Hepatocyte (in vitro differentiated cells): ENCODE measurements around the gene CDC25C. TPM values are rescaled to one million over a fixed set of nuclear protein-coding genes. Genes with fewer than 3 reads are reported as not detected.
A peak's percentile ranks its signal among the peaks of the same experiment; 100 is the strongest.

Experiments
- DNase-seq: peaks from one replicate; pipeline ENCODE4 v3.0.0-alpha.2; 2016; ENCODE audit warnings: low spot score
- H2AFZ ChIP-seq: fragments of 200-600 bp; sonication (generic); 2 replicates; pipeline ENCODE4 v1.6.0; 2016; ENCODE audit warnings: antibody characterized with exemption, mild to moderate bottlenecking
- H3K27ac ChIP-seq: fragments of 200-600 bp; sonication (generic); 2 replicates; pipeline ENCODE4 v1.5.1; 2016; ENCODE audit warnings: mild to moderate bottlenecking
- H3K27me3 ChIP-seq: fragments of 200-600 bp; sonication (generic); 2 replicates; pipeline ENCODE4 v1.6.1; 2016
- H3K36me3 ChIP-seq: fragments of 200-600 bp; sonication (generic); replicated peaks from 2 replicates; pipeline ENCODE4 v1.5.1; 2016; ENCODE audit warnings: low read depth; ENCODE audit not compliant: insufficient read depth
- H3K4me1 ChIP-seq: fragments of 200-600 bp; sonication (generic); 2 replicates; pipeline ENCODE4 v1.5.1; 2016; ENCODE audit warnings: mild to moderate bottlenecking, moderate library complexity; ENCODE audit not compliant: insufficient read depth
- H3K4me2 ChIP-seq: fragments of 200-600 bp; sonication (generic); 2 replicates; pipeline ENCODE4 v1.6.0; 2016
- H3K4me3 ChIP-seq: fragments of 200-600 bp; sonication (generic); 2 replicates; pipeline ENCODE4 v1.5.1; 2016; ENCODE audit warnings: mild to moderate bottlenecking
- H3K79me2 ChIP-seq: fragments of 200-600 bp; sonication (generic); 2 replicates; pipeline ENCODE4 v1.6.0; 2017; ENCODE audit warnings: mild to moderate bottlenecking
- H3K9me2 ChIP-seq: fragments of 200-600 bp; sonication (generic); replicated peaks from 2 replicates; pipeline ENCODE4 v1.6.0; 2017; ENCODE audit warnings: mild to moderate bottlenecking; ENCODE audit not compliant: insufficient read depth
- H3K9me3 ChIP-seq: fragments of 200-600 bp; sonication (generic); 2 replicates; pipeline ENCODE4 v1.5.1; 2016; ENCODE audit warnings: low read depth, mild to moderate bottlenecking
- H4K20me1 ChIP-seq: fragments of 200-600 bp; sonication (generic); 2 replicates; pipeline ENCODE4 v1.6.0; 2016; ENCODE audit warnings: mild to moderate bottlenecking; ENCODE audit not compliant: insufficient read depth, poor library complexity, severe bottlenecking
- EZH2 ChIP-seq: fragments of 200-600 bp; sonication (generic); IDR thresholded peaks from 2 replicates; pipeline ENCODE4 v1.6.1; 2016; ENCODE audit warnings: antibody characterized with exemption, mild to moderate bottlenecking, borderline replicate concordance
- EZH2phosphoT487 ChIP-seq: fragments of 200-600 bp; sonication (generic); IDR thresholded peaks from one replicate; pipeline ENCODE4 v1.6.1; 2018; ENCODE audit warnings: antibody characterized with exemption, mild to moderate bottlenecking, low read depth, moderate library complexity; ENCODE audit not compliant: unreplicated experiment, severe bottlenecking
- WGBS: methylation state at CpG from one replicate; pipeline ENCODE4 v1.1.6; 2016; ENCODE audit warnings: low lambda C conversion rate; ENCODE audit errors: missing lambda C conversion rate; 5-methylcytosine and 5-hydroxymethylcytosine counted together
- polyA plus RNA-seq: library from polyadenylated mRNA; unstranded; fragments of >200 nt; fragmentation: Nextera tagmentation; extraction: Ambion mirVana; gene quantifications from 2 replicates; pipeline ENCODE4 v1.2.1, GENCODE V29; 2016
- total RNA-seq: library from RNA; depleted of rRNA; stranded (reverse); fragments of >200 nt; gene quantifications from 2 replicates; pipeline ENCODE4 v1.2.3, GENCODE V29; 2014
- TF ChIP-seq, protein P1 (sequence below): fragments of 200-600 bp; sonication (generic); IDR thresholded peaks from 2 replicates; pipeline ENCODE4 v1.5.1; 2016; ENCODE audit warnings: antibody characterized with exemption, mild to moderate bottlenecking; ENCODE audit not compliant: poor library complexity

Gene CDC25C
- total RNA-seq (2.3 and 3.7 TPM in 2 replicates), polyA plus RNA-seq (1.6 and 3.1 TPM in 2 replicates)

GRCh38 chr5:138331449-138332368, at the start of gene CDC25C:
Gene CDC25C, minus strand, starts transcription at chr5:138331804. Its CDS starts 624 bp downstream, at chr5:138331180.
- Histone ChIP-seq H3K4me3 (peak within 1 kb of the TSS; percentile 19), H2AFZ (peak within 1 kb of the TSS; percentile 62), H3K27ac (peak within 1 kb of the TSS; percentile 2), H3K9me3 (no peaks in the 10 kb centered on the region), H4K20me1 (no peaks in the 10 kb centered on the region), H3K4me2 (peak within 1 kb of the TSS; percentile 79), H3K4me1 (peaks cover 3% of the 10 kb centered on the region), H3K9me2 (no peaks in the 10 kb centered on the region), H3K36me3 (no peaks in the 10 kb centered on the region), H3K79me2 (no peaks in the 10 kb centered on the region), H3K27me3 (no peaks in the 10 kb centered on the region)
- 1% methylated on average over 55 of the region's 55 CpGs for WGBS
- no peak for TF ChIP-seq EZH2phosphoT487
- no peak for TF ChIP-seq EZH2
- TF ChIP-seq, protein P1, sequence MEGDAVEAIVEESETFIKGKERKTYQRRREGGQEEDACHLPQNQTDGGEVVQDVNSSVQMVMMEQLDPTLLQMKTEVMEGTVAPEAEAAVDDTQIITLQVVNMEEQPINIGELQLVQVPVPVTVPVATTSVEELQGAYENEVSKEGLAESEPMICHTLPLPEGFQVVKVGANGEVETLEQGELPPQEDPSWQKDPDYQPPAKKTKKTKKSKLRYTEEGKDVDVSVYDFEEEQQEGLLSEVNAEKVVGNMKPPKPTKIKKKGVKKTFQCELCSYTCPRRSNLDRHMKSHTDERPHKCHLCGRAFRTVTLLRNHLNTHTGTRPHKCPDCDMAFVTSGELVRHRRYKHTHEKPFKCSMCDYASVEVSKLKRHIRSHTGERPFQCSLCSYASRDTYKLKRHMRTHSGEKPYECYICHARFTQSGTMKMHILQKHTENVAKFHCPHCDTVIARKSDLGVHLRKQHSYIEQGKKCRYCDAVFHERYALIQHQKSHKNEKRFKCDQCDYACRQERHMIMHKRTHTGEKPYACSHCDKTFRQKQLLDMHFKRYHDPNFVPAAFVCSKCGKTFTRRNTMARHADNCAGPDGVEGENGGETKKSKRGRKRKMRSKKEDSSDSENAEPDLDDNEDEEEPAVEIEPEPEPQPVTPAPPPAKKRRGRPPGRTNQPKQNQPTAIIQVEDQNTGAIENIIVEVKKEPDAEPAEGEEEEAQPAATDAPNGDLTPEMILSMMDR: no peak
- DNase-seq: peak; percentile 99

- no peaks in the 10 kb centered on the region for H3K9me3 ChIP-seq
- H3K4me1 ChIP-seq: no peaks in the 10 kb centered on the region
- no peak overlapping the region for H3K27ac ChIP-seq
- peaks cover 39% of the 10 kb centered on the region for H4K20me1 ChIP-seq
- no peaks in the 10 kb centered on the region for H3K27me3 ChIP-seq
- TF ChIP-seq EZH2: no peak
- TF ChIP-seq EZH2phosphoT487: no peak
- TF ChIP-seq, protein P1: no peak
- no peaks in the 10 kb centered on the region for H3K36me3 ChIP-seq
- WGBS: 71% methylated on average over 5 of the region's 5 CpGs
- H2AFZ ChIP-seq: no peak overlapping the region
- no peaks in the 10 kb centered on the region for H3K9me2 ChIP-seq
- DNase-seq: no peak
- H3K4me3 ChIP-seq: no peak overlapping the region
- peaks cover 72% of the 10 kb centered on the region for H3K79me2 ChIP-seq
- H3K4me2 ChIP-seq: no peak overlapping the region
Measured at GRCh38 chr5:138372653-138373052, 41.0 kb upstream of the CDC25C start.

- no peaks in the 10 kb centered on the region for H3K9me2 ChIP-seq
- no peaks in the 10 kb centered on the region for H3K27me3 ChIP-seq
- WGBS: 90% methylated on average over 1 of the region's 1 CpG
- no peak overlapping the region for H3K4me3 ChIP-seq
- no peaks in the 10 kb centered on the region for H3K4me1 ChIP-seq
- H3K36me3 ChIP-seq: no peaks in the 10 kb centered on the region
- H4K20me1 ChIP-seq: peaks cover 44% of the 10 kb centered on the region
- no peak for DNase-seq
- no peaks in the 10 kb centered on the region for H3K9me3 ChIP-seq
- H3K27ac ChIP-seq: no peak overlapping the region
- H2AFZ ChIP-seq: no peak overlapping the region
- no peak for TF ChIP-seq EZH2
- TF ChIP-seq EZH2phosphoT487: no peak
- TF ChIP-seq, protein P1: no peak
- H3K4me2 ChIP-seq: no peak overlapping the region
- H3K79me2 ChIP-seq: peaks cover 77% of the 10 kb centered on the region
Measured at GRCh38 chr5:138372225-138372624, 40.6 kb upstream of the CDC25C start.
